Astrocyte of the spinal cord (primary cell): ENCODE data around the gene MYO5C.

ENCODE experiments used
- DNase-seq: peaks from one replicate; pipeline ENCODE4 v3.0.0; 2011; ENCODE audit warnings: low read depth, low spot score
- H3K4me3 ChIP-seq: 2 replicates; pipeline ENCODE4 v1.5.1; 2011; ENCODE audit warnings: low read depth, mild to moderate bottlenecking, low read length, moderate library complexity
- CTCF ChIP-seq: IDR thresholded peaks from 2 replicates; pipeline ENCODE4 v1.5.1; 2012; ENCODE audit warnings: low read depth, mild to moderate bottlenecking, low read length, inconsistent platforms
- in situ Hi-C: cut with HindIII; loops from 2 replicates; pipeline ENCODE4 v1.10.0; 2017; ENCODE audit warnings: low sequenced_read_pairs

The MYO5C gene

DNA sequence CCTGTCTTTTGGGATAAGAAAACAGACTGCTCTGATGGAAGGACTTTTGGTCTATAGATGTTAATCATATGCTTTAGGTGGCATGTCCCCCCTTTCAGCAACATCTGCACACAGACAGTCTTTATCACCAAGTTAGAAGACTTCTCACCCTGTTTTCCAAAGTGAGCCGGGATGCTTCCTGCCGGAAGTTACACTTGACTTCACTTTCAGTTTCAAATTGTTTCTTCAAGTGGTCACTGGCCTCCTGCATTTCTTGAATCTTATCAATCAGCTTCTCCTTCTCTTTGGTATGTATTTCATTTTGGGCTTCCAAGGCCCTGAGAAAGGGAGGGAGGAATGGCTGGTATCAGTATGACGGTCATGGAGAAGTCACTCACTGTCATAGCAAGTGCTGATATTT is 77.2 kb downstream of the MYO5C start:
- no peak overlapping the region for H3K4me3 ChIP-seq
- no peak for DNase-seq
- TF ChIP-seq CTCF: no peak
- in situ Hi-C loops: no loop called here

GRCh38 chr15:52217186-52217585 is 78.4 kb downstream of the MYO5C start:
- H3K4me3 ChIP-seq: no peak overlapping the region
- in situ Hi-C loops: no loop called here
- DNase-seq: no peak
- TF ChIP-seq CTCF: no peak

DNA sequence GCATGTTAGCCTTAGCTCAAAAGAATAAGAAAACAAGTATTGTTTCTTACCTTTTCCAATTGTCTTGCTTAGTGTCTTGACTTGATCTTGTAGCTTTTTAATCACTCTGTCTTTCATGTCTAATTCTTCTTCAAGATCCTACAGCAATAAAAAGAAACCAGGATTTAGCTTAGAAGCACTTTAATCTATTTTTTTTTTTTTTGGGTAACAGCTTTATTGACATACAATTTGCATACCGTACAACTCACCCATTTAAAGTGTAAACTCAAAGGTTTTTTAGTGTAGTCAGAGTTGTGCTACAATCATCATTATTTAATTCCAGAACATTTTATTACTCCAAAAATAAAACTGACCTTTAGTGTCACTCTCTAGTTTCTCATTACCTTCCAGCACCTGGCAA is 81.1 kb downstream of the MYO5C start:
- no peak overlapping the region for H3K4me3 ChIP-seq
- in situ Hi-C loops: no loop called here
- DNase-seq: no peak
- no peak for TF ChIP-seq CTCF

DNA sequence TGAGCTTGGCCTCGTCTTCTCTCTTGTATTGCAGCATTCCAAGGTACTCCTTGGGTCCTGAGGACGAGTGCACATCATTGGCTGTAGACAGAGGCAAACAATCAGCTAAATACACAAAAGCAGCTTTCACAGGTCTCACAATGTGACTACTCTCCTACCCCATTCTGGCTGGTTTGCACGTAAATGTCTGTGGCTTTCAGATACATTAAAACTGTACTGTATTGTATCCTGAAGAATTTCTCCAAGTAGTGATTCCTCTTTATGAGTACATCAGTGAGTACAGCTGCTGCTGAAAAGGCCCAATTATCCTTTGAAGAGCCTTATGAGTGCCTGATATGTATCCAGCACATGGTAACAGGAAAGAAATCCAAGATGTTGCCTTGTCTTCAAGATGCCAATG is 82.4 kb downstream of the MYO5C start:
- no peak overlapping the region for H3K4me3 ChIP-seq
- no peak for DNase-seq
- TF ChIP-seq CTCF: no peak
- in situ Hi-C loops: no loop called here

GRCh38 chr15:52208306-52208946 is 87.2 kb downstream of the MYO5C start:
- TF ChIP-seq CTCF: peak; percentile 85
- DNase-seq: peak; percentile 68
- in situ Hi-C loops: no loop called here
- no peak overlapping the region for H3K4me3 ChIP-seq

GRCh38 chr15:52207191-52207590 is 88.4 kb downstream of the MYO5C start:
- in situ Hi-C loops: no loop called here
- no peak for TF ChIP-seq CTCF
- DNase-seq: no peak
- no peak overlapping the region for H3K4me3 ChIP-seq

- in situ Hi-C loops: no loop called here
- no peak for TF ChIP-seq CTCF
- H3K4me3 ChIP-seq: no peak overlapping the region
- DNase-seq: no peak
These were observed 89.2 kb downstream of the MYO5C start for GRCh38 chr15:52206446-52206845.
